HepG2 (cell line): ENCODE data around the gene MFN2. TPM values are rescaled to one million over a fixed set of nuclear protein-coding genes. Genes with fewer than 3 reads are reported as not detected.

Experiments
- ATAC-seq: fragments of 200-7000 bp; cut with Tn5 transposase; 3 replicates; pipeline ENCODE4 v1.9.1; 2020; ENCODE audit warnings: mild to moderate bottlenecking, moderate library complexity
- BruUV-seq: library from RNA; stranded (reverse); fragments of 400-500 nt; replicated peaks from 2 replicates; lab custom pipeline; 2021; lab: Mats Ljungman, UMichigan
- CTCF ChIA-PET: fragments of 300-600 bp; formaldehyde crosslinking; extraction: SDS; loops from one replicate; lab custom pipeline; 2021; ENCODE audit warnings: low total read pairs, inconsistent platforms, low intra/inter-chr PET ratio; lab: Yijun Ruan, JAX
- POLR2A ChIA-PET: fragments of 350-600 bp; sonication (Branson Sonifier 250); formaldehyde crosslinking; loops from one replicate; lab custom pipeline; 2020; ENCODE audit warnings: antibody characterized with exemption, inconsistent platforms; lab: Yijun Ruan, JAX
- DNase-seq: peaks from one replicate; pipeline ENCODE4 v3.0.0-alpha.2; 2015; ENCODE audit warnings: low spot score
- FAIRE-seq: peaks from 3 replicates; lab custom pipeline; 2011; peaks lifted over from hg19 to GRCh38; lab: Jason Lieb, UNC
- H2AFZ ChIP-seq: one replicate; pipeline ENCODE4 v1.6.1; 2011; ENCODE audit warnings: low read length, inconsistent platforms
- H3K27ac ChIP-seq: fragments of 300-600 bp; 3 replicates; pipeline ENCODE4 v1.8.0; 2011; ENCODE audit warnings: mixed run types, mild to moderate bottlenecking, mixed read lengths, low read length, inconsistent platforms; ENCODE audit not compliant: insufficient read depth; ENCODE audit errors: extremely low read length
- H3K27me3 ChIP-seq, 2 experiments: fragments of 200-600 bp in 1 of 2; 2 replicates in 1 of 2; 3 replicates in 1 of 2; pipeline versions ENCODE4 v1.6.0 to v1.8.0; 2011; ENCODE audit warnings: low read length in 2 of 2, mild to moderate bottlenecking in 2 of 2, moderate library complexity in 2 of 2, inconsistent platforms in 1 of 2; ENCODE audit not compliant: insufficient read depth in 2 of 2, control insufficient read depth in 1 of 2
- H3K36me3 ChIP-seq, 2 experiments: fragments of 200-600 bp in 1 of 2; replicated peaks in 1 of 2; 2 replicates in 1 of 2; 3 replicates in 1 of 2; pipeline versions ENCODE4 v1.5.1 to v1.8.0; 2011; ENCODE audit warnings: low read length in 2 of 2, inconsistent platforms in 1 of 2; ENCODE audit not compliant: insufficient read depth in 2 of 2, control insufficient read depth in 1 of 2
- H3K4me1 ChIP-seq: 2 replicates; pipeline ENCODE4 v1.5.1; 2012; ENCODE audit warnings: low read length, inconsistent platforms; ENCODE audit not compliant: insufficient read depth
- H3K4me2 ChIP-seq: 2 replicates; pipeline ENCODE4 v1.6.0; 2011; ENCODE audit warnings: low read depth, low read length, inconsistent platforms
- H3K4me3 ChIP-seq, 3 experiments: fragments of 200-600 bp in 1 of 3; sonication (generic), shearing (Covaris generic) in 1 of 3; replicated peaks in 1 of 3; 2 replicates each; pipeline ENCODE4 v1.5.1; 2011 to 2016; ENCODE audit warnings: low read length in 3 of 3, inconsistent platforms in 2 of 3, low read depth in 2 of 3, mild to moderate bottlenecking in 2 of 3, control low read depth in 1 of 3, mixed read lengths in 1 of 3; ENCODE audit not compliant: insufficient read depth in 1 of 3
- H3K79me2 ChIP-seq: one replicate; pipeline ENCODE4 v1.6.1; 2011; ENCODE audit warnings: low read length, inconsistent platforms; ENCODE audit not compliant: insufficient read depth
- H3K9ac ChIP-seq: 2 replicates; pipeline ENCODE4 v1.6.0; 2011; ENCODE audit warnings: mild to moderate bottlenecking, low read depth, low read length, inconsistent platforms; ENCODE audit not compliant: insufficient read depth
- H3K9me3 ChIP-seq: 2 replicates; pipeline ENCODE4 v1.5.1; 2012; ENCODE audit warnings: mild to moderate bottlenecking, low read length
- H4K20me1 ChIP-seq: 2 replicates; pipeline ENCODE4 v1.6.0; 2011; ENCODE audit warnings: inconsistent platforms, mild to moderate bottlenecking, low read length, moderate library complexity; ENCODE audit not compliant: insufficient read depth
- ATF7 ChIP-seq, 2 experiments: fragments of 450-650 bp in 1 of 2; sonication (generic) in 1 of 2; formaldehyde crosslinking in 1 of 2; IDR thresholded peaks; 2 replicates each; pipeline versions ENCODE4 v1.4.0 to v1.6.1; 2016 to 2020; ENCODE audit warnings: antibody characterized with exemption in 1 of 2, mild to moderate bottlenecking in 1 of 2, missing genetic modification reagents in 1 of 2
- CREB1 ChIP-seq, 2 experiments: fragments of 450-650 bp in 1 of 2; IDR thresholded peaks; 2 replicates each; pipeline ENCODE4 v1.6.1; 2016 to 2017; ENCODE audit warnings: control low read depth in 1 of 2, mild to moderate bottlenecking in 1 of 2, missing compliant biosample characterization in 1 of 2, missing genetic modification characterization in 1 of 2
- ERF ChIP-seq: IDR thresholded peaks from 2 replicates; pipeline ENCODE4 v1.6.1; 2018; ENCODE audit warnings: missing biosample characterization, missing genetic modification reagents
- HES4 ChIP-seq: sonication (generic); formaldehyde crosslinking; IDR thresholded peaks from 2 replicates; pipeline ENCODE4 v1.9.0; 2021; ENCODE audit warnings: mild to moderate bottlenecking, missing genetic modification reagents, borderline replicate concordance
- KAT7 ChIP-seq: IDR thresholded peaks from 2 replicates; pipeline ENCODE4 v1.6.1; 2018; ENCODE audit warnings: borderline replicate concordance, missing compliant biosample characterization
- MIER2 ChIP-seq: IDR thresholded peaks from 2 replicates; pipeline ENCODE4 v1.6.1; 2016; ENCODE audit warnings: missing biosample characterization, missing genetic modification reagents
- SMC3 ChIP-seq: IDR thresholded peaks from 2 replicates; pipeline ENCODE4 v1.6.1; 2011; ENCODE audit warnings: low read length, improper control_type of control experiment
- SMYD3 ChIP-seq: sonication (generic); formaldehyde crosslinking; IDR thresholded peaks from 2 replicates; pipeline ENCODE4 v1.8.1; 2023; ENCODE audit warnings: mild to moderate bottlenecking, missing genetic modification reagents
- THRA ChIP-seq: sonication (generic); formaldehyde crosslinking; IDR thresholded peaks from 2 replicates; pipeline ENCODE4 v1.4.0; 2020; ENCODE audit warnings: missing genetic modification reagents, borderline replicate concordance
- ZNF75D ChIP-seq: sonication (generic); formaldehyde crosslinking; IDR thresholded peaks from 2 replicates; pipeline ENCODE4 v1.8.1; 2023; ENCODE audit warnings: missing genetic modification reagents, mild to moderate bottlenecking, borderline replicate concordance
- WGBS: methylation state at CpG from one replicate; pipeline ENCODE4 v1.1.6; 2017; ENCODE audit warnings: low lambda C conversion rate; 5-methylcytosine and 5-hydroxymethylcytosine counted together
- in situ Hi-C: cut with HindIII; loops from 2 replicates; pipeline ENCODE4 v1.10.0; 2017; ENCODE audit warnings: low pct_unique_long_range_greater_than_20kb; ENCODE audit not compliant: extremely low pct_ligation_motif_present
- intact Hi-C: fragments of 100-400 bp; cut with micrococcal nuclease; formaldehyde crosslinking; loops from one replicate; pipeline ENCODE4 v1.10.0; 2022; ENCODE audit not compliant: unreplicated experiment
- polyA plus RNA-seq, 8 experiments: library from polyadenylated mRNA; depleted of rRNA in 3 of 8; stranded (reverse) in 7 of 8; unstranded in 1 of 8; fragments of >200 nt; fragmentation: Illumina TruSeq in 4 of 8; extraction: Trizol in 4 of 8; gene quantifications; 2 replicates each; pipeline versions ENCODE4 v1.2.1 to v1.2.3, GENCODE V29; 2011 to 2016; ENCODE audit warnings: low read depth in 4 of 8, missing spikeins in 1 of 8, mixed read lengths in 1 of 8; ENCODE audit not compliant: insufficient read depth in 1 of 8
- total RNA-seq, 5 experiments: library from RNA; depleted of rRNA; stranded (reverse); fragments of >200 nt; fragmentation: Illumina TruSeq; extraction: Trizol; gene quantifications; 2 replicates each; pipeline ENCODE4 v1.2.3, GENCODE V29; 2016; ENCODE audit warnings: low read depth in 1 of 5
- TF ChIP-seq, protein P1 (sequence below): fragments of 450-650 bp; IDR thresholded peaks from 2 replicates; pipeline ENCODE4 v1.6.1; 2016
- TF ChIP-seq, protein P2 (sequence below): sonication (generic); formaldehyde crosslinking; IDR thresholded peaks from 2 replicates; pipeline ENCODE4 v1.8.1; 2023; ENCODE audit warnings: missing genetic modification reagents, mild to moderate bottlenecking, borderline replicate concordance

The MFN2 gene
- total and polyA plus RNA-seq, 2 of the 13 experiments (the other 11 are each of a cell fraction or from before 2014, with no cell fraction given), result 38.7 to 60.9 TPM

- ATAC-seq (no peak), FAIRE-seq (no peak), DNase-seq (no peak)
- Histone ChIP-seq H3K79me2 (no peaks in the 10 kb centered on the region), H3K4me2 (no peak overlapping the region), H3K9ac (no peak overlapping the region), H3K27me3 (peaks cover 5 to 22% of the 10 kb centered on the region in 2 experiments), H3K36me3 (no peaks in the 10 kb centered on the region), H3K9me3 (no peaks in the 10 kb centered on the region), H4K20me1 (no peaks in the 10 kb centered on the region), H2AFZ (no peak overlapping the region), H3K4me1 (peaks cover 15% of the 10 kb centered on the region), H3K27ac (no peak overlapping the region), H3K4me3 (no peak overlapping the region)
- POLR2A ChIA-PET, result no interaction called here
- WGBS, result 18% methylated on average over 17 of the region's 18 CpGs
- in situ Hi-C loops (no loop called here), intact Hi-C loops (no loop called here)
- CTCF ChIA-PET, result no interaction called here
- BruUV-seq, result no TSS peak
- TF ChIP-seq KAT7 (CRISPR knock-in tag), result no peak
- TF ChIP-seq MIER2, result no peak
- TF ChIP-seq CREB1 (IDR thresholded peaks at IDR 0.05), result peak; percentile 95
- no peak for TF ChIP-seq CREB1 (CRISPR knock-in tag; IDR thresholded peaks at IDR 0.05)
- TF ChIP-seq ERF, result no peak
- TF ChIP-seq SMYD3 (CRISPR knock-in tag), result no peak
- no peak for TF ChIP-seq SMC3
- TF ChIP-seq ZNF75D (CRISPR knock-in tag), result no peak
- TF ChIP-seq, protein P1, sequence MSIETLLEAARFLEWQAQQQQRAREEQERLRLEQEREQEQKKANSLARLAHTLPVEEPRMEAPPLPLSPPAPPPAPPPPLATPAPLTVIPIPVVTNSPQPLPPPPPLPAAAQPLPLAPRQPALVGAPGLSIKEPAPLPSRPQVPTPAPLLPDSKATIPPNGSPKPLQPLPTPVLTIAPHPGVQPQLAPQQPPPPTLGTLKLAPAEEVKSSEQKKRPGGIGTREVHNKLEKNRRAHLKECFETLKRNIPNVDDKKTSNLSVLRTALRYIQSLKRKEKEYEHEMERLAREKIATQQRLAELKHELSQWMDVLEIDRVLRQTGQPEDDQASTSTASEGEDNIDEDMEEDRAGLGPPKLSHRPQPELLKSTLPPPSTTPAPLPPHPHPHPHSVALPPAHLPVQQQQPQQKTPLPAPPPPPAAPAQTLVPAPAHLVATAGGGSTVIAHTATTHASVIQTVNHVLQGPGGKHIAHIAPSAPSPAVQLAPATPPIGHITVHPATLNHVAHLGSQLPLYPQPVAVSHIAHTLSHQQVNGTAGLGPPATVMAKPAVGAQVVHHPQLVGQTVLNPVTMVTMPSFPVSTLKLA, result peak; percentile 57
- TF ChIP-seq, protein P2, sequence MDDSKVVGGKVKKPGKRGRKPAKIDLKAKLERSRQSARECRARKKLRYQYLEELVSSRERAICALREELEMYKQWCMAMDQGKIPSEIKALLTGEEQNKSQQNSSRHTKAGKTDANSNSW (CRISPR knock-in tag), result no peak
- TF ChIP-seq HES4 (CRISPR knock-in tag), result no peak
- peak; percentile 96 for TF ChIP-seq ATF7 (IDR thresholded peaks at IDR 0.05)
- TF ChIP-seq ATF7 (CRISPR knock-in tag; IDR thresholded peaks at IDR 0.05), result no peak
- TF ChIP-seq THRA (CRISPR knock-in tag), result no peak
These were observed 67.1 kb downstream of the MFN2 start for GRCh38 chr1:12047120-12047876.
